ENCODE results near the gene TMEM72.

- TF ChIP-seq ARNTL (CRISPR knock-in tag; IDR thresholded peaks at IDR 0.05; ENCODE audit: borderline replicate concordance, low read depth) (no peak), CREB5 (CRISPR knock-in tag; IDR thresholded peaks at IDR 0.05; ENCODE audit: low read depth) (no peak), ESRRG (CRISPR knock-in tag; IDR thresholded peaks at IDR 0.05) (no peak), PATZ1 (CRISPR knock-in tag; IDR thresholded peaks at IDR 0.05; ENCODE audit: borderline replicate concordance) (no peak)
These were observed 71.0 kb downstream of the TMEM72 start for GRCh38 chr10:44982114-44982460.

Data from SK-N-SH treated with all-trans-retinoic acid at 6 μM for 48 hours (cell line).